VCaP (cell line): ENCODE measurements around the gene MYO18B.

ENCODE experiments used
- H3K27ac ChIP-seq: fragments of 450-650 bp; 2 replicates; pipeline ENCODE4 v1.5.1; 2017
- TF ChIP-seq, protein P1 (sequence below): fragments of 450-650 bp; conservative IDR thresholded peaks from 2 replicates; pipeline ENCODE4 v1.5.1; 2017; ENCODE audit warnings: mild to moderate bottlenecking, moderate library complexity

The MYO18B gene

DNA sequence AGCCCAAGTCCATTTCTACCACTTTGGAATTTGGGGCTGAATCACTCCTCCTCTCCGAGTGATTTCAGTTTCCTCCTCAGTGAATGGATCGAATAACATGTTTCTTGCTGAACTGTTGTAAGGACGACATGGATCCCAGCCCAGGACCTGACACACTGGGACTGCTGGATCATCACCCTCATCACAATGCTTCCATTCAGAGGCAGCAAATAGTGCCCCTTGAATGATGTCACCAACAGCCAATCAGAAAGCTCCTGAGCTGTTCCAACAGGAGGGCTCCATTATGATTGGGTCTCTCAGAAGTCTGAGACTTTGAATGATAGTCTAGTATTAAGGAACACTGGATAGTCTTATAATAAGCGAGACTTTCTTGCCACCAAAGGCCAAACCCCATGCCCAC is 158.9 kb downstream of the MYO18B start:
- TF ChIP-seq, protein P1, sequence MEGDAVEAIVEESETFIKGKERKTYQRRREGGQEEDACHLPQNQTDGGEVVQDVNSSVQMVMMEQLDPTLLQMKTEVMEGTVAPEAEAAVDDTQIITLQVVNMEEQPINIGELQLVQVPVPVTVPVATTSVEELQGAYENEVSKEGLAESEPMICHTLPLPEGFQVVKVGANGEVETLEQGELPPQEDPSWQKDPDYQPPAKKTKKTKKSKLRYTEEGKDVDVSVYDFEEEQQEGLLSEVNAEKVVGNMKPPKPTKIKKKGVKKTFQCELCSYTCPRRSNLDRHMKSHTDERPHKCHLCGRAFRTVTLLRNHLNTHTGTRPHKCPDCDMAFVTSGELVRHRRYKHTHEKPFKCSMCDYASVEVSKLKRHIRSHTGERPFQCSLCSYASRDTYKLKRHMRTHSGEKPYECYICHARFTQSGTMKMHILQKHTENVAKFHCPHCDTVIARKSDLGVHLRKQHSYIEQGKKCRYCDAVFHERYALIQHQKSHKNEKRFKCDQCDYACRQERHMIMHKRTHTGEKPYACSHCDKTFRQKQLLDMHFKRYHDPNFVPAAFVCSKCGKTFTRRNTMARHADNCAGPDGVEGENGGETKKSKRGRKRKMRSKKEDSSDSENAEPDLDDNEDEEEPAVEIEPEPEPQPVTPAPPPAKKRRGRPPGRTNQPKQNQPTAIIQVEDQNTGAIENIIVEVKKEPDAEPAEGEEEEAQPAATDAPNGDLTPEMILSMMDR, result no peak

DNA sequence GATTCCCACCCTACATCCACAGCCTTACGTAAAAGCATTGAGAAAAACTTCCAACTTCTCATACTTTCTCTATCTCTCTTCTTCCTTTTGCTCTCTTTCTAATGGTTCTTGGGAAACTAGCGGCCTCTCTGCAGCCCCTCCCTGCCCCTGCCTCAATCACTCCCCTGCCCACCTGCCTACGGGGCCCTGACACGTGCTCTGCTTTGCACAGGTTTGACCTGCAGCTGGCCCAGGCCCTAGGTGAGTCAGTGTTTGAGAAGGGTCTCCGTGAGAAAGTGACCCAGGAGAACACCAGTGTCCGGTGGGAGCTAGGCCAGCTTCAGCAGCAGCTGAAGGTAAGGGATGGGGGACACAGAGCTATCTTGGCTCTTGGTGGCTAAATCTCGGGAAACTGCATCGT is 160.4 kb downstream of the MYO18B start:
- TF ChIP-seq, protein P1, result no peak
- no peak overlapping the region for H3K27ac ChIP-seq

More for the DNA sequence above, 158.9 kb downstream of the MYO18B start:
- no peak overlapping the region for H3K27ac ChIP-seq

DNA sequence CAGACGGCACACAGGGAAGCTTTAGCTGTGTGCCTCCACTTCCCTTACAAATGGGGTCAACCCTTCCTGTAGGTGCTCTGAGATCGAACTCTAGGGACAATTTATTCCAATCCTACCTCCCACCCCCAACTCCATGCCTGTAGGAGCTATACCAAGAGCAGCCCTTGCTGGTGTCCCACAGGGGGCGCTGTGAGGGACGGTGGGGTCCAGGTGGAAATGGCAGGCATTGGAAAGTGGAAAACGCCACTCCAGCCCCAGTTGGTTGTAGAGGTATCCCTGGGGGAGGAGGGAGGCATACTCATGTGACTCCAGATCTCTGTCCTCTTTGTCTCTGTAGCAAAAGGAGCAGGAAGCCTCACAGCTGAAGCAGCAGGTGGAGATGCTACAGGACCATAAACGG is 161.3 kb downstream of the MYO18B start:
- TF ChIP-seq, protein P1, result peak; percentile 10; the same call in 1 of the 2 replicates
- no peak overlapping the region for H3K27ac ChIP-seq

DNA sequence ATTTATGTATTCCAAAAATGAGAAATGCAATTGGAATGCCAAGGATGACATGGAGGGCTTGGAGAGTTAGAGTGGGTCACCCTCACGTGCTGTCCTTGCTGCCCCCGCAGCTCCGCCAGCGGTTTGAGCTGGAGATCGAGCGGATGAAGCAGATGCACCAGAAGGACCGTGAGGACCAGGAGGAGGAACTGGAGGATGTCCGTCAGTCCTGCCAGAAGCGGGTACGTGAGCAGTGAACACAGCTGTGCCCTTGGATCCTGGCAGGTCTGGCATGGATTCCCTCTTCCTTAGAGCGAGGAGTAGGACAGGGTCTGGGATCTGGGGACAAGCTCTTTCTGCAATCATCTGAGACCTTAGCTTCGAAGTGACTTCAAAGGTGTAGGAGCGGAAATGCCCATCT is 166.2 kb downstream of the MYO18B start:
- TF ChIP-seq, protein P1, result no peak
- H3K27ac ChIP-seq, result no peak overlapping the region

DNA sequence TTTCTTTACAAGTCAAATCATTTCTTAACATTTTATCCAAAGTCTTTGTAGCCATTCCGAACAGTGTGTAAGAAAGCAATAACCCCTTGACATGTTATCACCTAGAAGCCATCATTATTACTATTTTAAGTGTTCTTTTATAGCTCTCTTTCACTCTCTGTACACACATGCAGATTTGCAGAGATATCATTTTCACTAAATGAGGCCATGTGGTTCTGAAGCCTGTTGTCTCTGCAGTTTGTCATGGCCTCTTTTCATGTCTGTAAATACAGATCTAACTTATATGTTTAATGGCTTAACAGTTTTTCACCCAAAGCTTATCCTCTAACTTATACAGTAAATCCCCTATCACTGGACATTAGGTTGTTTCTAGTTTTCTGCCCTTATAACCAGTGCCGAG is 166.8 kb downstream of the MYO18B start:
- TF ChIP-seq, protein P1, result no peak

DNA sequence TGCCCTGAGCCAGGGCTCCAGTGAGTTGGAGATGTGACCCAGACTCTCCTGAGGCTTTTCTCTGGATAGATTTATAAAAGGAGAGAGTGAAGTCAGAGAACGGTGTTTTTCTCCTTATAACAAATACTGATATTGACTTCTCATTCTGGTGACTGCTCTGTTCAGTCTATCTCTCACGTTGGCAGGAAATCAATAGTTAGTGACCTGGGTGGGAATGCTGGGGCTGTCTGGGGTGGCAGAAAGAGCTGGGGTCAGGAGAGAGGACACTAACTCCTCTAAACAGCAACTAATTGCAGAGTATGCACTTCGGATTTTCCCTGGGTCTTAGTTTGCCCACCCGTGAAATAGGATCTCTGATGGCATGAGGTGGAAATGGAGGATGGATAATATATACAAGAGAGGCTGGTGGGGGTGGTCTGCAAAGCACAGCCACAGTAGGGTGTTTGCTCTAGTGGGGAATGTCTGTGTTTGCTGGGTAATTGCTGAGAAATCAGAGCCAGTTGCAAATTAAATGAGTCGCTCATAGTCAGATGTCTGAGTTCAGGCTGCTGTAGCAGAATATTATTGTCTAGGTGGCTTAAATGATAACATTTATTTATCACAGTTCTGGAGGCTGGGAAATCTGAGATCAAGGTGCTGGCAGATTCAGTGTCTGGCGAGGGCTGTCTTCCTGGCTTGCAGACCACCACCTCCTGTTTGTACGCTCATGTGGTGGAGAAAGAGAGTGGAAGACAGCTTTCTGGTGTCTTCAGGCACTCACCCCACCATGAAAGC is 167.8 kb downstream of the MYO18B start:
- H3K27ac ChIP-seq, result no peak overlapping the region
- TF ChIP-seq, protein P1, result no peak

More for the DNA sequence above, 166.8 kb downstream of the MYO18B start:
- no peak overlapping the region for H3K27ac ChIP-seq

DNA sequence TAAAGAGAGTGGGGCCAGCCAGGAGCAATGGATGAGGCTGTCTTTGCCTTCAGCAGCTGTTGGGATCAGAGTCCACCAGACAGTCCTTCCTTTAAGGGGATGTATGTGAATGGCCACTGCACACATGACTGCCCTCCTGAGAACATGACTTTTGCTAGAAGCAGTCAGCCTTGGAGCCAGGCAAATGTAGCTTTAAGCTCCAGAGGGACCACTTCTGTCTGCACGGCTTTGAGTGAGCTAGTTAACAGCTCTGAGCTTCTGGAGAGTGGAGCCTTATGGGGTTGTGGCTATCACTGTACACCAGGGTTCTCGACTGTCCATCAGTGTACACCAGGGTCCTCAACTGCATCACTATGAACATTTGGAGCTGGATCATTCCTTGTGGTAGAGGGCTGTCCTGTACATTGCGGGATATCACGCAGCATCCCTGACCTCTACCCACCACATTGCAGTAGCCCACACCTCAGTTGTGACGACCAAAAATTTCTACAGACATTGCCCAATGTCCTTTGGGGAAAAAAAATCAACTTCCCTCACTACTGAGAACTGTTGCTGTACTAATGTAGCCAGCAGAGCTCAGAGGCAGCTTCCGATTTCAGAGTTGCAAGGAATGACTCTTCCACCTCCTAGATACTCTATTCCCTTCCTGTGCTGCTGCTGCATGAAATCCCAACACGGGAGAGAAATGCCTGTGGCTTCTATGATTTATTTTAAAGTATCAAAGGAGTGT is 169.4 kb downstream of the MYO18B start:
- no peak overlapping the region for H3K27ac ChIP-seq
- TF ChIP-seq, protein P1, result no peak
